GM18502 (cell line): Measurements from ENCODE around the gene GLCCI1.
A peak's percentile ranks its signal among the peaks of the same experiment; 100 is the strongest.
"Not testable (repeated sequence)": the region's sequence is repeated elsewhere in the genome, so short reads cannot be mapped to it uniquely, and the experiment has no call there.

Experiments
- ATAC-seq: cut with Tn5 transposase; IDR thresholded peaks from one replicate; pipeline ENCODE4 v1.9.1; 2021; ENCODE audit warnings: mild to moderate bottlenecking; ENCODE audit not compliant: unreplicated experiment, poor library complexity

Gene GLCCI1

GRCh38 chr7:8040768-8041369 is 72.3 kb downstream of the GLCCI1 start:
- no peak for ATAC-seq

- ATAC-seq, result no peak
Observed at GRCh38 chr7:8042796-8043535, 74.4 kb downstream of the GLCCI1 start.

- no peak for ATAC-seq
Observed at GRCh38 chr7:8044761-8045430, 76.3 kb downstream of the GLCCI1 start.

- peak; percentile 50 for ATAC-seq
Observed at GRCh38 chr7:8048067-8048466, 79.5 kb downstream of the GLCCI1 start.

- no peak for ATAC-seq
Observed at GRCh38 chr7:8051373-8051772, 82.8 kb downstream of the GLCCI1 start.

GRCh38 chr7:8051998-8052397 is 83.4 kb downstream of the GLCCI1 start:
- no peak for ATAC-seq

- ATAC-seq, result no peak
Observed at GRCh38 chr7:8052824-8053223, 84.2 kb downstream of the GLCCI1 start.

GRCh38 chr7:8056439-8056838 is 87.8 kb downstream of the GLCCI1 start:
- ATAC-seq, result no peak

- ATAC-seq, result no peak
Observed at GRCh38 chr7:8057566-8057965, 89.0 kb downstream of the GLCCI1 start.

GRCh38 chr7:8058322-8058721 is 89.7 kb downstream of the GLCCI1 start:
- no peak for ATAC-seq

GRCh38 chr7:8058852-8059251 is 90.3 kb downstream of the GLCCI1 start:
- ATAC-seq, result no peak

- no peak for ATAC-seq
Observed at GRCh38 chr7:8060241-8060640, 91.6 kb downstream of the GLCCI1 start.

- not testable (repeated sequence) for ATAC-seq
Observed at GRCh38 chr7:8063300-8063699, 94.7 kb downstream of the GLCCI1 start.

GRCh38 chr7:8063706-8064297 is 95.2 kb downstream of the GLCCI1 start:
- ATAC-seq, result no peak

GRCh38 chr7:8064828-8065227 is 96.2 kb downstream of the GLCCI1 start:
- no peak for ATAC-seq

GRCh38 chr7:8065356-8065813 is 96.8 kb downstream of the GLCCI1 start:
- no peak for ATAC-seq

GRCh38 chr7:8068892-8069686 is 100.5 kb downstream of the GLCCI1 start:
- no peak for ATAC-seq

- no peak for ATAC-seq
Observed at GRCh38 chr7:8070451-8071180, 102.0 kb downstream of the GLCCI1 start.

GRCh38 chr7:8078418-8078817 is 109.8 kb downstream of the GLCCI1 start:
- ATAC-seq, result no peak

GRCh38 chr7:8082762-8083161 is 114.2 kb downstream of the GLCCI1 start:
- ATAC-seq, result no peak
